T-cell (primary cell): ENCODE results near the gene KRTAP24-1. TPM values are rescaled to one million over a fixed set of nuclear protein-coding genes. Genes with fewer than 3 reads are reported as not detected.

Source experiments
- ATAC-seq, 4 experiments: fragments of 200-7000 bp in 3 of 4; fragments of 150-1000 bp in 1 of 4; cut with Tn5 transposase; replicated peaks in 1 of 4; 1 replicate in 3 of 4; 2 replicates in 1 of 4; pipeline ENCODE4 v1.10.0; 2021; ENCODE audit warnings: moderate library complexity in 3 of 4, mild to moderate bottlenecking in 2 of 4, moderate number of reproducible peaks in 1 of 4
- CTCF ChIA-PET, 2 donors: fragments of 300-600 bp; sonication (Branson Sonifier 250); formaldehyde crosslinking; loops; one replicate each; lab custom pipeline; 2022; ENCODE audit warnings: antibody characterized with exemption in 2 of 2; lab: Charles Lee
- POLR2A ChIA-PET, 2 donors: fragments of 300-600 bp; sonication (Branson Sonifier 250); formaldehyde crosslinking; loops; one replicate each; lab custom pipeline; 2022; ENCODE audit warnings: antibody characterized with exemption in 2 of 2; lab: Charles Lee
- DNase-seq, 35 experiments: peaks; one replicate each; pipeline versions ENCODE4 v3.0.0 to v3.0.0-alpha.2; 2013 to 2023
- H3K27ac ChIP-seq: one replicate; pipeline ENCODE4 v1.5.1; 2013; ENCODE audit warnings: low read length
- H3K27me3 ChIP-seq, 2 experiments: replicated peaks in 1 of 2; 1 replicate in 1 of 2; 2 replicates in 1 of 2; pipeline versions ENCODE4 v1.6.1 to v1.7.0; 2013; ENCODE audit warnings: low read length in 1 of 2, mixed read lengths in 1 of 2; ENCODE audit not compliant: control insufficient read depth in 2 of 2, insufficient read depth in 2 of 2; ENCODE audit errors: extremely low read depth in 1 of 2
- H3K36me3 ChIP-seq, 2 donors: 1 replicate in 1 of 2; 2 replicates in 1 of 2; pipeline versions ENCODE4 v1.6.1 to v1.7.0; 2013; ENCODE audit warnings: low read length in 1 of 2; ENCODE audit not compliant: control insufficient read depth in 2 of 2, insufficient read depth in 1 of 2; ENCODE audit errors: extremely low read depth in 1 of 2
- H3K4me1 ChIP-seq, 2 experiments: 1 replicate in 1 of 2; 2 replicates in 1 of 2; pipeline versions ENCODE4 v1.6.1 to v1.7.0; 2013; ENCODE audit warnings: low read length in 2 of 2, mixed read lengths in 1 of 2; ENCODE audit not compliant: insufficient read depth in 2 of 2, control insufficient read depth in 1 of 2; ENCODE audit errors: extremely low read depth in 1 of 2
- H3K4me3 ChIP-seq, 2 donors: 1 replicate in 1 of 2; 2 replicates in 1 of 2; pipeline versions ENCODE4 v1.5.1 to v1.7.0; 2013; ENCODE audit warnings: mild to moderate bottlenecking in 2 of 2, low read length in 1 of 2, moderate library complexity in 1 of 2; ENCODE audit not compliant: control insufficient read depth in 1 of 2; ENCODE audit errors: extremely low read depth in 1 of 2
- H3K9me3 ChIP-seq: 2 replicates; pipeline ENCODE4 v1.7.0; 2013
- H3K27ac Mint-ChIP-seq, 2 donors: one replicate each; pipeline ENCODE4 v1.8.0; 2020 to 2021; ENCODE audit warnings: mild to moderate bottlenecking in 2 of 2, mixed read lengths in 2 of 2
- H3K27me3 Mint-ChIP-seq, 2 donors: one replicate each; pipeline ENCODE4 v1.8.0; 2021 to 2022; ENCODE audit warnings: mixed read lengths in 2 of 2
- H3K36me3 Mint-ChIP-seq: one replicate; pipeline ENCODE4 v1.8.0; 2021; ENCODE audit warnings: mixed read lengths
- H3K4me1 Mint-ChIP-seq, 3 donors: one replicate each; pipeline ENCODE4 v1.8.0; 2020 to 2022; ENCODE audit warnings: mixed read lengths in 3 of 3, mild to moderate bottlenecking in 1 of 3
- H3K4me3 Mint-ChIP-seq, 3 donors: one replicate each; pipeline ENCODE4 v1.8.0; 2020 to 2022; ENCODE audit warnings: mild to moderate bottlenecking in 3 of 3, mixed read lengths in 3 of 3, moderate library complexity in 3 of 3
- H3K9me3 Mint-ChIP-seq, 3 donors: one replicate each; pipeline ENCODE4 v1.8.0; 2020 to 2022; ENCODE audit warnings: mixed read lengths in 3 of 3
- WGBS: methylation state at CpG from one replicate; pipeline ENCODE4 v1.1.5; 2013; ENCODE audit warnings: missing lambda C conversion rate; ENCODE audit not compliant: insufficient coverage; 5-methylcytosine and 5-hydroxymethylcytosine counted together
- total RNA-seq, 35 experiments: library from RNA in 6 of 35; stranded (reverse) in 6 of 35; fragments of 120-200 nt in 1 of 35; gene quantifications; one replicate each; pipeline versions ENCODE4 v1.2.1 to v1.2.4 and lab custom pipeline; 2013 to 2026

KRTAP24-1 gene
- total RNA-seq, 5 donors from 2014 or later (not counting 1 experiment from before 2014, with no cell fraction given): not detected

DNA sequence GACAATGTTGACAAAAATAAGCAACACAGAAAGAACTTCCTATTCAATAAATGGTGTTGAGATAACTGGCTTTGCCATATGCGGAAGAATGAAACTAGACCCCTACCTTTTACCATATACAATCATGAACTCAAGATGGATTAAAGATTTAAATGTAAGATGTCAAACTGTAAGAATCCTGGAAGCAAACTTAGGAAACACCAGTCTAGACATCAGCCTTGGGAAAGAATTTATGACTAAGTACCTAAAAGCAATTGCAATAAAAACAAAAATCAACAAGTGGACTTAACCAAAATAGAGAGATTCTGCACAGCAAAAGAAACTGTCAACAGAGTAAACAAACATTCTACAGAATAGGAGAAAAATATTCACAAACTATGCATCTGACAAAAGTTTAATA is 50.7 kb downstream of the KRTAP24-1 start:
- Histone ChIP-seq H3K4me3 (no peak overlapping the region), H3K27me3 (no peaks in the 10 kb centered on the region), H3K36me3 (no peaks in the 10 kb centered on the region), H3K4me1 (no peaks in the 10 kb centered on the region), H3K27ac (no peak overlapping the region), H3K9me3 (no peaks in the 10 kb centered on the region)
- CTCF ChIA-PET: no interaction called here
- Mint-ChIP-seq H3K4me3 (no peak overlapping the region), H3K9me3 (peaks cover 0 to 5% (median 4%) of the 10 kb centered on the region in 3 donors), H3K27ac (no peak overlapping the region), H3K36me3 (no peaks in the 10 kb centered on the region), H3K4me1 (no peaks in the 10 kb centered on the region), H3K27me3 (no peaks in the 10 kb centered on the region)
- ATAC-seq (no peak), DNase-seq (no peak)
- POLR2A ChIA-PET: no interaction called here
- no CpG with 5 or more reads among the region's 1 CpG for WGBS

Other genes with a start within 250 kb of the KRTAP24-1 start
- gene CLDN17, start 116.1 kb downstream of the KRTAP24-1 start, total RNA-seq: not detected
- not detected for gene CLDN8, start 66.9 kb downstream of the KRTAP24-1 start, total RNA-seq
- gene KRTAP25-1, start 6.6 kb upstream of the KRTAP24-1 start, total RNA-seq: not detected
- not detected for gene KRTAP26-1, start 37.4 kb upstream of the KRTAP24-1 start, total RNA-seq
- gene KRTAP27-1, start 54.7 kb upstream of the KRTAP24-1 start, total RNA-seq: not detected
- not detected for gene KRTAP23-1, start 65.7 kb upstream of the KRTAP24-1 start, total RNA-seq
- gene KRTAP13-2, start 89.3 kb upstream of the KRTAP24-1 start, total RNA-seq: not detected
- not detected for gene KRTAP13-1, start 113.1 kb upstream of the KRTAP24-1 start, total RNA-seq
- not detected for gene KRTAP13-3, start 143.0 kb upstream of the KRTAP24-1 start, total RNA-seq
- gene KRTAP13-4, start 147.3 kb upstream of the KRTAP24-1 start, total RNA-seq: not detected
- gene KRTAP15-1, start 157.3 kb upstream of the KRTAP24-1 start, total RNA-seq: not detected
- gene KRTAP19-1, start 197.4 kb upstream of the KRTAP24-1 start, total RNA-seq: not detected
- not detected for gene KRTAP19-2, start 204.5 kb upstream of the KRTAP24-1 start, total RNA-seq
- not detected for gene KRTAP19-3, start 209.1 kb upstream of the KRTAP24-1 start, total RNA-seq
- gene KRTAP19-4, start 214.2 kb upstream of the KRTAP24-1 start, total RNA-seq: not detected
- not detected for gene KRTAP19-5, start 219.2 kb upstream of the KRTAP24-1 start, total RNA-seq